Suprapubic skin (tissue), 4 donors: ENCODE measurements around the gene CDYL2. TPM values are rescaled to one million over a fixed set of nuclear protein-coding genes. Genes with fewer than 3 reads are reported as not detected.

Experiments
- DNase-seq, 2 donors: peaks; one replicate each; pipeline ENCODE4 v3.0.0-alpha.2; 2019; ENCODE audit warnings: low spot score in 2 of 2
- H3K27ac ChIP-seq: fragments of 200-600 bp; sonication (generic); one replicate; pipeline ENCODE4 v1.5.1; 2019
- H3K27me3 ChIP-seq: fragments of 200-600 bp; sonication (generic); one replicate; pipeline ENCODE4 v1.5.1; 2019
- H3K36me3 ChIP-seq: fragments of 200-600 bp; sonication (generic); one replicate; pipeline ENCODE4 v1.5.1; 2019
- H3K4me1 ChIP-seq: fragments of 200-600 bp; sonication (generic); one replicate; pipeline ENCODE4 v1.5.1; 2019
- H3K4me3 ChIP-seq: fragments of 200-600 bp; sonication (generic); one replicate; pipeline ENCODE4 v1.5.1; 2019; ENCODE audit warnings: mild to moderate bottlenecking
- H3K9me3 ChIP-seq: fragments of 200-600 bp; sonication (generic); one replicate; pipeline ENCODE4 v1.5.1; 2019
- CTCF ChIP-seq, 2 donors: fragments of 200-600 bp in 1 of 2; fragments of 450-650 bp in 1 of 2; sonication (generic) in 1 of 2; IDR thresholded peaks; one replicate each; pipeline ENCODE4 v1.5.1; 2016 to 2019; ENCODE audit warnings: antibody characterized with exemption in 2 of 2, mild to moderate bottlenecking in 1 of 2, moderate library complexity in 1 of 2
- EP300 ChIP-seq: sonication (generic); formaldehyde crosslinking; IDR thresholded peaks from one replicate; pipeline ENCODE4 v1.6.1; 2017; ENCODE audit warnings: antibody characterized with exemption
- POLR2A ChIP-seq, 2 donors: fragments of 450-650 bp; IDR thresholded peaks; one replicate each; pipeline ENCODE4 v1.6.1; 2017; ENCODE audit warnings: antibody characterized with exemption in 2 of 2, mild to moderate bottlenecking in 2 of 2, moderate library complexity in 2 of 2
- POLR2AphosphoS5 ChIP-seq, 3 donors: sonication (generic); formaldehyde crosslinking; IDR thresholded peaks; one replicate each; pipeline ENCODE4 v1.6.1; 2017; ENCODE audit warnings: antibody characterized with exemption in 3 of 3
- WGBS: methylation state at CpG from one replicate; pipeline ENCODE4 v1.1.5; 2018; 5-methylcytosine and 5-hydroxymethylcytosine counted together
- total RNA-seq, 4 donors: library from RNA; depleted of rRNA; stranded (reverse); fragments of >200 nt; gene quantifications; one replicate each; pipeline ENCODE4 v1.1.0, GENCODE V29; 2016

Gene CDYL2
- total RNA-seq, 4 donors from 2014 or later = 2.8 to 8.2 (median 3.9) TPM

- Histone ChIP-seq H3K9me3 (no peaks in the 10 kb centered on the region), H3K36me3 (no peaks in the 10 kb centered on the region), H3K27ac (no peak overlapping the region), H3K27me3 (no peaks in the 10 kb centered on the region), H3K4me1 (no peaks in the 10 kb centered on the region), H3K4me3 (no peak overlapping the region)
- TF ChIP-seq POLR2A (IDR thresholded peaks at IDR 0.05) (no peak), EP300 (no peak), CTCF (IDR thresholded peaks at IDR 0.05) (no peak), POLR2AphosphoS5 (IDR thresholded peaks at IDR 0.05) (no peak)
- DNase-seq = no peak
- WGBS = 90% methylated on average over 2 of the region's 6 CpGs
These were observed 134.7 kb downstream of the CDYL2 start for GRCh38 chr16:80669673-80670072.

GRCh38 chr16:80667925-80668324 lies 136.5 kb downstream of the CDYL2 start:
- no peak overlapping the region for H3K4me3 ChIP-seq
- no peaks in the 10 kb centered on the region for H3K36me3 ChIP-seq
- TF ChIP-seq CTCF (IDR thresholded peaks at IDR 0.05) (no peak), EP300 (no peak), POLR2A (IDR thresholded peaks at IDR 0.05) (no peak), POLR2AphosphoS5 (IDR thresholded peaks at IDR 0.05) (no peak)
- WGBS = 90% methylated on average over 6 of the region's 6 CpGs
- no peaks in the 10 kb centered on the region for H3K27me3 ChIP-seq
- no peak for DNase-seq
- no peaks in the 10 kb centered on the region for H3K4me1 ChIP-seq
- H3K9me3 ChIP-seq = no peaks in the 10 kb centered on the region
- H3K27ac ChIP-seq = no peak overlapping the region

GRCh38 chr16:80667251-80667560 lies 137.2 kb downstream of the CDYL2 start:
- no peak for DNase-seq
- WGBS = 71% methylated on average over 4 of the region's 4 CpGs

GRCh38 chr16:80666378-80667250 lies 137.8 kb downstream of the CDYL2 start:
- TF ChIP-seq CTCF (IDR thresholded peaks at IDR 0.05) (no peak), POLR2A (IDR thresholded peaks at IDR 0.05) (no peak), EP300 (no peak), POLR2AphosphoS5 (IDR thresholded peaks at IDR 0.05) (no peak)
- H3K9me3 ChIP-seq = no peaks in the 10 kb centered on the region

More at GRCh38 chr16:80667251-80667560, 137.2 kb downstream of the CDYL2 start:
- no peaks in the 10 kb centered on the region for H3K4me1 ChIP-seq
- H3K27me3 ChIP-seq = no peaks in the 10 kb centered on the region
- no peak overlapping the region for H3K4me3 ChIP-seq
- TF ChIP-seq EP300 = no peak
- TF ChIP-seq CTCF (IDR thresholded peaks at IDR 0.05) = no peak
- TF ChIP-seq POLR2AphosphoS5 (IDR thresholded peaks at IDR 0.05) = no peak
- no peak for TF ChIP-seq POLR2A (IDR thresholded peaks at IDR 0.05)
- H3K27ac ChIP-seq = no peak overlapping the region
- no peaks in the 10 kb centered on the region for H3K9me3 ChIP-seq
- no peaks in the 10 kb centered on the region for H3K36me3 ChIP-seq

GRCh38 chr16:80665356-80665755 lies 139.0 kb downstream of the CDYL2 start:
- no peak overlapping the region for H3K27ac ChIP-seq
- H3K4me1 ChIP-seq = no peaks in the 10 kb centered on the region
- no peaks in the 10 kb centered on the region for H3K36me3 ChIP-seq
- DNase-seq = no peak
- WGBS = 86% methylated on average over 4 of the region's 4 CpGs
- no peaks in the 10 kb centered on the region for H3K9me3 ChIP-seq
- no peaks in the 10 kb centered on the region for H3K27me3 ChIP-seq
- no peak for TF ChIP-seq CTCF (IDR thresholded peaks at IDR 0.05)
- no peak for TF ChIP-seq POLR2A (IDR thresholded peaks at IDR 0.05)
- TF ChIP-seq EP300 = no peak
- TF ChIP-seq POLR2AphosphoS5 (IDR thresholded peaks at IDR 0.05) = no peak
- H3K4me3 ChIP-seq = no peak overlapping the region

More at GRCh38 chr16:80666378-80667250, 137.8 kb downstream of the CDYL2 start:
- Histone ChIP-seq H3K36me3 (no peaks in the 10 kb centered on the region), H3K4me3 (no peak overlapping the region), H3K27ac (no peak overlapping the region), H3K4me1 (no peaks in the 10 kb centered on the region), H3K27me3 (no peaks in the 10 kb centered on the region)
- WGBS = 76% methylated on average over 15 of the region's 15 CpGs
- no peak for DNase-seq
